HG03378 (cell line): ENCODE measurements around the gene SLCO2A1.

Source experiments
- ATAC-seq: cut with Tn5 transposase; IDR thresholded peaks from one replicate; pipeline ENCODE4 v1.9.1; 2021; ENCODE audit warnings: mild to moderate bottlenecking, moderate library complexity; ENCODE audit not compliant: unreplicated experiment

SLCO2A1 gene

DNA sequence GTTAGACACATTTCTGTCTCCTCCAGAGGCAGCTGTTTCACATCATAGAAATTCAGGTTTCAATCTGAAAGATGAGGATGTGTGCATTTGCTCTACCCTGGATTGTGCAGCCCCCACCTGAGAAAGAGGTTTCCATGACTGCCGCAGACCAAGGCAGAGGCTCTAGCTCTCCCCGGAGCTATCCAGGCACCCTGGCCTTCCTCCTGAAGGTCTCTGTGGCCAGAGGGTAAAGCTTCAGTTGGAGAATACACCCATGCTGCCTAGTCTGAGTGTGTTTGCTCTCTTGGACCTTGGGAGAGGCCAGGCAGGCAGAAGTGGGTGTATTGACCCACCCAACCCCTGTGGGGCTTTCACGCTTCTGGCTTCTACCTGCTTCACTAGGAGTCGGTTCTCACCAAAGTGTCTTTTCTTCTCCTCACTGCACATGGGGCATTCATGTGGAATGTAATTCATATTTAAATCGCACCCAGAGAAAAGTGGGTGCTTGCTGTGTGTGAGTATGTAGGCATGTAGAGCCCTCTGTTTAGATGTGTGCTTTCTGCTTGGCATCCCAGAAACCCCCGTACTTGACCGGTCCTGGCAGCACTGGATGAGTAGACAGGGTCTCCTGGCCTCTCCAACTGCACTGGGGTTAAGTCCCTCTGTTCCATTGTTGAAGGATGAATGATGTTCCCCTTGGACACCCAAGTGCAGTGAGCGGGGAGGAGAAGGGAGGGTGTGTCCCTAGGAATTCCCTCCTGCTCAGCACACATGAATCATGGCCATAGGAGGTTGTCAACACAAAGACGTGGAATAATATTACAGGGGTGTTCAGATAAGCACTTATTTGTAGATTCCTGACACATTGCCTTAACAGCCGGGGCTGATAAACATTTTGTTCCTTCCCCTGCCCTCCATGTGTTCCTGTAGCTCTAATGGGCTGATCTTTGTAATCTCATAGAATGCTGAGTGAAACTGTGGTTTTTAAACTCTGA lies 113.8 kb downstream of the SLCO2A1 start:
- ATAC-seq = no peak

DNA sequence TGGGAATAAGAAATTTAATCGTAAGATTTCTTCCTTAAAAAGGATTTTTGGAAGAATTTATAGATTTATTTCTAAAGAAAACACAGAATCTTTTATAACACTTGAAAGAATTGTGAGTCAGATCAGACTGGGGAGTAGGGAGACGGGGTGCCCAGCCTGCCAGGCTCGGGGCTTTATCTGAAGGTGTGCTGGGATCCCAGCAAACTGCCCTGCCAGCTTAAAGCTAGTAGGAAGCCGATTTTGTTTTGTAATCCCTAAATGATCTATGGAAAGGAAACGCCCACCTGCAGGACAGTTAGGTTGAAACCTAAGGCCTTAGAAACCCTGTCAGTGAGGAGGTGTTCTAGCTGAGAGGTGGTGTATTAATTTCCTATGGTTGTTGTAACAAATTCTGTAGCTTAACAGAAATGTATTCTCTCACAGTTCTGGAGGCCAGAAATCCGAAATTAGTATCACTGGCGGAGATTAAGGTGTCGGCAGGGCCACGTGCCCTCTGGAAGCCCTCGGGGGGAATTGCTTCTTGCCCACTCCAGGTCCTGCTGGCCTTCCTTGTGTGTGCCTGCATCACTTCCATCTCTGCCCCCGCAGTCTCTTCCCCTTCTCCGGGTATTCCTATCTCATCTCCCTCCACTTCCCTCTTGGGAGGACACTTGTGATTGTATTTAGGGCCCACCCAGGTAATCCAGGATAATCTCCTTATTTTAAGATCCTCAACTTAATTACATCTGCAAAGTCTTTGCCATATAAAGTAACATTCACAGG lies 114.7 kb downstream of the SLCO2A1 start:
- ATAC-seq = no peak

DNA sequence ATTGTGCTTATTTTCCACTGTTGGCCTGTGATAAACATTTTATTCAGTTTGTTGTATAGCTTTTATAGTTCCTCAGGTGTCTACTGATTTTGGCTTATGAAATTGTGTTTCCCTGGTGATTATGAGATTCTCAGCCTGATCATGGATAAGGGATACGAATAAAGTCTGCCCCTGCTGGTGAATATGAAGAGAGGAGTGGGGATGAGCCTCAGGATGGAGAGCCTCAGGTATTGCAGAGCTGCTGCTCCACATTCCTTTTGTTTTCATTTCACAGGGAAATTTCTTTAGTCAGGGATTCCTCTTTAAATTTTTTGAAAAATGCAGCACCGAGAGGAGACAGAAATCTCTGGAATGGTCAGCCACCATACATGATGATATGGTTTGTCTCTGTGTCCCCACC lies 119.3 kb downstream of the SLCO2A1 start:
- no peak for ATAC-seq

DNA sequence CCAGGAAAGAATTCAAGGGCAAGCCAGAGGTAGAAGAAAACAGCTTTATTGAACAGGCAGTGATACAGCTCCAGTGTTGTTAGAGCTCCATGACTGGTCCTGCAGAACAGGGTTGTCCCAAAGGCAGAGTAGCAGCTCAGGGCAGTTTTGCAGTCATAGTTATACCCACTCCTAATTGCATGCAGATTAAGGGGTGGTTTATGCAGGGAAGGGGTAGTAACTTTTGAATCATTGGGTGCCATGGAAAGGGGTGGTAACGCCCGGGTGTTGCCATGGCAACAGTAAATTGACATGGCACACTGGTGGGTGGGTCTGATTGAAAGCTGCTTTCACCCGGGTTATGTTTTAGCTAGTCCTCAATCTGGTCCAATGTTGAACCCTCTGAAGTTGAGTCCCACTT lies 124.3 kb downstream of the SLCO2A1 start:
- ATAC-seq = no peak

DNA sequence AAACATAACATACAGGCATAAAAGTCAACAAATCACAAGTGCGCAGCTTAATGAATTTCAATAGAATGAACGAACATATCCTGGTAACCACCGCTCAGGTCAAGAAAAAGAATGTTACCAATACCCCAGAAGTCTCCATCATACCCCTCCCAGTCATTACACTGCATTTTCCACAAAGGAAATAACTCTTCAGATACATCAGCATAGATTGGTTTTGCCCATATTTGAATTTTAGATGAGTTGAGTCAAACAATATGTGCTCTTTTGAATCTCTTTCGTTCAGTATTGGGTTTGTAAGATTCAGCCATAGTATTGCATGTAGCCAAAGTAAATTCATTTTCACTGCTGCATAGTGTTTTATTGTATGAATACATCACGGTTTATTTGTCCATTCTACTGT lies 127.9 kb downstream of the SLCO2A1 start:
- ATAC-seq = no peak

DNA sequence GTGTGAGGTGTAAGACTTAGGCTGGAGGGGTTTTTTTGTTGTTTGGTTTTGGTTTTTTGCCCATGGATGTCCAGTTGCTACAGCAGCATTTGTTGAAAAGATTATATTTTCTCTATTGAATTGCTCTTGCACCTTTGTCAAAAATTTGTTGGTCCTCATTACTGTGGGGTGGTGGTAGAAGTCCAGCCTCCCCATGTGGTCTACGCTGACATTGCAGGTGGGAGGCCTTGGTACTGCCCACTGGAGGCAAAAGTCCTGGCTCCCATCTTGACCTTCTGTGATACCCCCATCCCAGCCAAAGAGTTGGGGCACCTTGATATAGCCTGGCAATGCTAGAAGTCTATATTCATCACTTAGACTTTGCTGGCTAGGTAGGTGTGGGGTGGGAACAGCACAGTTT lies 128.6 kb downstream of the SLCO2A1 start:
- no peak for ATAC-seq

DNA sequence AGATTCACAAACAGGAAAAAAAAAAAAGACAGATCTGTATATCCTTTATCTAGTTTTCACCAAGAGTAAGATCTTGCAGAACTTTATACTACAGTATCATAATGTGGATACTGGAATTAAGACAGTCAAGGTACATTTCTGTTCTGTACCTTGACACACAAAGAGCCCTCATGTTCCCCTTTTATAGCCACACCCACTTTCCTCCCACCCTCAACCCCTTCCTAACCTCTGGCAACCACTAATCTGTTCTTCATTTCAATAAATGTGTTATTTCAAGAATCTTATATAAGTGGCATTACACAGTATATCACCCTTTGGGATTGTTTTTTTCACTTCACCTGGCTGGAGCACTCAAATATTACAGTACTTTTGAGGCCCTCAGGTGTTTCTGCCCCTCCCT lies 130.4 kb downstream of the SLCO2A1 start:
- no peak for ATAC-seq

DNA sequence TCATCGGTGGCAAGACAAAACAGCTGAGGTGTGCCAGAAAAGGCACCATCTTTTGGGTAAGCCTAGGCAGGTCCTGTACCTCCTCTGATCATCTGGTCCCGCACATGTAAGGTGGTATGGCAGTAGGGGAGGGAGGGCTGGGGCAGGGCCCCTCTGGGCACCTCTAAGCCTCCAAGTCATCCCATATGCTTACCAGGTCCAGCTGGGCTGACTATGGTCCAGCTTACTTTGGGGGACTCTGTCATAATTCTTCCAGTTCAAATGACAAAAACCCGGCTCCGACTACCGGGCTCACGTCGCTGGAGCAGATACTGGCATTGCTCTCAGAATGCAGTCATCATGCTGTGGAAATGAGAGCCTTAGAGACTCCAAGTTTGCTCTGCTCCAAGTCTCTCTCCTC lies 132.2 kb downstream of the SLCO2A1 start:
- no peak for ATAC-seq

DNA sequence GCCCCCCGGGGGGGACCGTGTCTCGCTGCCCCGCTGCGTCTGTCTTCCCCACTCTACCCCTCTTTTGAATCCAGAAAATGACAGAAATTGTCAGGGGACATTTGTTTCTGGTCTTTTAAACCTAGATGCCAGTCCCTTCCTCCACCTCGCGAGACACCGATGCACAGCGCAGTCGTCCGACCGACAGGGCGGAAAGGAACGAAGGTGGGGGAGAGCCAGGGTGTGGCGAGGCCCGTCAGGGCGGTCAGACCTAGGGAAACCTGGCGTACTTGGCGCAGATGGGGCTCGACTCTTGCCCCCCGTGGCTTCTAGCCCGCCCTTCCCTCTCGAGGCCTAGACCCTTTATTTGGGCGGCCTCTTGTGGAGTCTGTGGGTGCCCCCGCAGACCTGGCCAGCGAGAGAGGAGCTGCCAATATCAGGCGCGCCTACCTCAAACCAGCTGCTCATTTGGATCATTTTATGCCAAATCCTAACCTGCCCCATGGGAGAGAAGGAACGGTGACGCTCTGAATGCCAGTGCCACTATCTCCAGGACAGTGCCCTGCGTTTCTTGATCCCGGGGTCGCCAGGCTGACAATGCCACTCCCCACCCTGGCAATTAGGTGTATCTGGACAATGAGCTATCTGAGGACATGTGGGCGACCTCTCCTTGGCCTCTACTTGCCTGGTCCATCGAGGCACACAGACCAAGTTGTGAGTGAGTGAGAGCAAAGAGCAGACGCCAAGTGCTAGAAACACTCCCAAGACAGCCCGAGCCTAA lies 133.5 kb downstream of the SLCO2A1 start:
- ATAC-seq = no peak

DNA sequence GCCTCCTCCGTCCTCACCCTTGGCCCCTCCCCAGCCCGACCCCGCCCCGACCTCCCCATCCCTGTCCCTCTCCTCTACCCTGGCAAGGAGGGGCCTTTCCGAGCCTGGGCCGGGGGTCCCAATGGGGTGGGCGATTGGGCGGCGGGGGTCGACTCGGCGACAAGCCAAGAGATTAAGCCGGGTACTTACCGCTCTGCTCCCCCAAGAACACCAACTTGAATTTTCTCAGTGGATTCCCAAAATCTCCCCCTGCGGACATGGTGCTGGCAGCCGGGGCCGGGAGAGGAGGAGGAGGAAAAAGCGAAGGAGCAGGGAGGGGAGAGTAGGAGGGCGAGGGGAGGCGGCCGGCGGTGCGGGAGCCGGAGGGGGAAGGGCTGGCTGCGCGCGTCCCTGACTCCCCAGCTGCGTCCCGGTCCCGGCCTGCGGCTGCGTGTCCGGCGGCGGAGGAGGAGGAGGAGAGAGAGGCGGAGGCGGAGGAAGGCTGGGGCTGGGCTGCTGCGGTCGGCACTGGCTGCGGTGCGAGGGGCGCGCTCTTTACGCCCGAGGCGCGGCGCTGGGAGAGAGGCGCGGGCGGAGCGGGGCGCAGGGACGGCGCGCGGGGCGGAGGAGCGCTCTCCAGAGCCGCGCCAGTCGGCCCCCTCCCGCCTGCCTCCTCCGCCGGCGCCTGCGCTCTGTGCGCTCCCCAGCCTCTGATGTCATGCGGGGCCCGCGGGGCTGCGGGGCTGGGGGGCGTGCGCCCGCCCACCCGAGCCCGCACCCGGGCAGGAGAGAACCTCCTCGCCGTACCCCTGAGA lies 134.3 kb downstream of the SLCO2A1 start, which contains the start of gene RAB6B:
Gene RAB6B (minus strand): TSS at position 675 of the 794 bp plus-strand sequence. CDS start 416 bp downstream, at position 259.
- ATAC-seq = no peak

DNA sequence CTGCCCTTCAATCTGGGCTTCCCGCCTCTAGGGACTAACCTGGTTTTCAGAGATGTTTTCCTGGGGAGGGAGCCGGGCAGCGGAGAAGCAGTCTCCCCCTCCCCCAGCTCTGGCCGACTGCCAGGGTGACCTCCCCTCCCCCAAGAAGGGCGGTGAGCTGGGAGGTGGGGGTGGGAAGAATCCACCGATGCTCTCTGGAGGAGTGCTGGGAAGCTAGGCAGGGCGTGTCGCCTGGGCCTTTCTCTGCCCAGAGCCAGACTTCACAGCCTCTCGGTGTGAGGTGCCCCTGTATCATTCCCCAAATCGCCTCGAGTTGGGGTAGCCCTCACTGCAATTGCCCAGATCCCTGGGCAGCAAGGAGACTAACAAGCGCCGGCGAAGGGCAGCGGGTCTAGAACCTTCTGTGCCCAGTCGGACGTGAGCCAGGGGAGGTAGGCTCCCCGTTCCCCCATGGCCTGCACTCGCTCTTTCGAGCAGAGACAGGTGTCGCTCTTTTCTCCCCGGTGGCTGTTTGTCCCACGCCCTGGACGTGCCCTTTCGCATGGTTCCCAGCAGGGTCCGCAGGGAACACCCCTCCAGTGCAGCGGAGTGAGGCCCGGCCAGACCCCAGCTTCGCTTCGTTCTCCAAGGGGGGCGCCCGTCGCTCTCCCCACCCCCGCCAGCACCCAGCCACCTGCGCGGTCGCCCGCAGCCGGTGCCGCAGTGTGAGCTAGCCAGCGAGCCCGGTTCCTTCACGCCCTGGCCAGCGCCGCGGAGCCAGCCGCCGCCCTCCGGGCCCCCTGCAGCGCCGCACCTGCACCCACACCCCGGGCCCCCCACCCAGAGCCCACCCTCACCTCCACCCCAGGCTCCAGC lies 135.1 kb downstream of the SLCO2A1 start:
- ATAC-seq = no peak

DNA sequence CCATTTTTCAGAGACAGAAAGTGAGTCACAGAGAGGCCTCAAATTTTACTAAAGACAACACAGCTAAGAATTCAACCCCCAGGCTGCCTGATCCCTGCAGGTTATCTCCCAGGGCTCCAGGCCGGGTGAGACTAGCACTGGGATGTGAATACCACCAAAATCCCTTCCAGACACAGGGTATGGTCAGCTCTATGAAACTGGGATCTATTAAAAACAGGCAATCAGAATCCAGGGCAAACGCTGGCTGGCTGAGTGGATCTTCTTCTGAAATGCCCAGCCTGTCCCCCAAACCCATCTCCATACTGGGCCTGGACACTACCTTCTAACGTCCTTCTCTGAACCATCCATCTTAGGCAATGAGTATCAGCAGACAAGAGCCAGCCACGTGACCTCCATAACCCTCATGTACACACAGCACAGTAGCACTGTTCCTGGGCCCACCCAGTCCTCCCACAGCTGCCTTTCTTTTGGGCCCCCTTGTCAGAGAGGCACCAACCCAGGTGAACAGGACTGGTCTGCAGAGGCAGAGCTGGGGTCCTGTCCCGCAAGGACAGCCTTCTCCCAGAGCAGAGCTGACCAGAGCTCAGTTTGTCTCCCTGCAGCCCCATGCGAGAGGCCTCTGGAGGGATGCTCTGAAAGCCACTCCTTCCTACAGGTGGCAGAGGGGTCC lies 135.9 kb downstream of the SLCO2A1 start:
- ATAC-seq = no peak

DNA sequence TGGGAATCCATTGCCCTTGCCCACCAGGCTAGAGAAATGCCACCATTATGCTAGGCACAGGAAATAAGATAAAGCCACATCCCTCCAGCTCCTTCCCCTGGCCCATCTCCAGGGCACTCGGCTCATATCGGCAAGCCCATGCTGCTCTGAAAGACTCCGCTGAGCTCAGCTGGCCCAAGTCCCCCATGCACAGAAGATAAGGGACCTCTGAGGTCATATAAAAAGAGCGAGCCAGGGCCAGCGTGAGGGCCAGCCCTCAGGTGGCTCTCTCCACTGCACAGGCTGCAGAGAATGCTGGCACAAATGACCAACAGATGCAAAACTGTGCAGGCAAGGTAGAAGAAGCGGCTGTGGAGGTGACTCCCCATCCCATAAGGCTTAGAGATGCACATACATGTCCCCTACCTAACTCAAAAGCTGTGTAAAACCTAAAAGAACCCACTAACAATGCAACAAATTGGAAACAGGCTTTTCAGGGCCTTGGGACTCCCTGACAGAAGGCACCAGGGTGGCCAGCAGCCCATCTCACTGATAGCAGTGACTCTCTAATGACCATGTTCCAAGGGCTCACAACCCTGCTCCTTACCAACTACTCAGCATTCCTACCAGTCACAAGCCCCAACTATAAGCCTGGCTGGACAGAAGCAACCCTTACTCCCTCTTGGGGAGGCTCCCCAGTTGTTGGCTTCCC lies 137.0 kb downstream of the SLCO2A1 start:
- ATAC-seq = no peak

DNA sequence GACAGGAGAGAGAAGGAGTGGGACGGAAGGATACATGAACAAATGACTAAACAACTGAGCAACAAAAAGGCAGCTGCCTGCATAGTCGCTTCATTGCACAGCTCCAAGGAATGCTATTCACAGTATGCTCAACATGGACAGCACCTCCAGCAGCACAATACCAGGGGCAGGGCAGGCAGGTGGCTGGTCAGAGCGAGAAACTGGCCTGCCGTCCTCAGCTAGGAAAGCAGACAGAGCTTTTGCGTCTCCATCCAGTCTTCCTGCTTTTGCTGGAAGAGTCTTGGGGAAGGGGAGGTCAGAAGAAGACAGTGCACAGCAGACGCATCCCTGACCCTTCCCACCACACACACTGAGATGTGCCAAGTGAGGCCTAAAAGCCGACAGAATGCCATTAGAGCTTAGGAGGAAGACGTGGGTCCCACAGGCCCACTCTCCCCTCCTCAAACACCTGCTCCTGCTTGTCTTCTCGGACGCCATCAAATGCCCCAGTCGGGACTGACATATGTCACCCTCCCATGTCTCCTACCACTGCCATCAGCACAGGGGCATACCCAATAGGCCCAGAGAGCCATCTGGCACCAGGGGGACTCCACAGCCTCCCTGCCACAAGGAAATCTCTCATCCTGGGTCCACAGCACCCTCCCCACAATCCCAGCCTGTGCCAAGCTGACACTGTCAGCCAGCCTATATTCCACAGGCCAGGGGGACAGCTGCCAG lies 137.9 kb downstream of the SLCO2A1 start:
- no peak for ATAC-seq

DNA sequence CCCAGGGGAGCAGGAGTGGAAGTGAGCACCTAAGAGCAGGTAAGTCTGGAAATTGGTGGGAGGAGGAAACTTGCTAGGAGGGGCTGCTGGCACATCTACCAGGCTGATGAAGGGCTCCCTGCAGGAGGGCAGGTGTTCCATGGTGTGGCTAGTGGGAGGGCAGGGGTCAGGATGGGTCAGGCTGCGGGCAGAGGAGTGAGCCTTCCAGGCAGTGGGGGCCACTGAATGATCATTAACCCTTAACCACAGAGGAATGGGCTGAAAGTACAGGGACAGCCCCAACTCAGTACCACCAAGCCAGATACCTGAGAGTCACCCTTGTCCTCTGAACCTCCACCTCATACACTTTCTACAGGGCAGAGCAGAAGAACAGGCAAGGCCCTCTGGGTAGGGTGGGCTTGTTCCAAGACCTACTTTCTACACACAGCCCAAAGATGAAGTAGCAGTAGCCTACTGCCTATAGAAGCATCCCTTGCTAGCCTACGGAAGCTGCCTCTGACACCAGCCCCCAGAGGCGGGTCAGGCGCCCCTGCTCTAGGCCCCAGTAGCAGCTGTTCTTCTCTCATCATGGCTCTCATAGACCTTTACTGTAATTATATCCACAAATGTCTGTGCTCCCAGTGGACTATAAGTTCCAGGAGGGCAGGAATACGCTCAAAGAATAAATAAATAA lies 138.6 kb downstream of the SLCO2A1 start:
- no peak for ATAC-seq

DNA sequence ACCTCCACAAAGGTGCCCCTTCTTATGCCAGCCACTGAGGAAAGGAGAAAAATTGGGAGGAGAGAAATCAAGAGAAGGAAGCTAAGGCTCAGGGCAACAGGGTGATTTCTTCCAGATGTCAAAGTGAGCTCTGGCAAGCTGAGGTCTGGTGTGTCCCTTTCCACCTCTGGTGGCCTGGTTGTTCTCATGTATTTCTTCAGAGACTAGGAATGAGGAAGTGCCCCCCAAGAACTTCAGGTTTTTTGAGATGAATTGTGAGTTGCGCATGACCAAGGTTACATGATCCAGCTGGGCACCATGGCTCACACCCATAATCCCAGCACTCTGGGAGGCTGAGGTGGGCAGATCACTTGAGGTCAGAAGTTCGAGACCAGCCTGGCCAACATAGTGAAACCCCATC lies 139.7 kb downstream of the SLCO2A1 start:
- ATAC-seq = no peak

DNA sequence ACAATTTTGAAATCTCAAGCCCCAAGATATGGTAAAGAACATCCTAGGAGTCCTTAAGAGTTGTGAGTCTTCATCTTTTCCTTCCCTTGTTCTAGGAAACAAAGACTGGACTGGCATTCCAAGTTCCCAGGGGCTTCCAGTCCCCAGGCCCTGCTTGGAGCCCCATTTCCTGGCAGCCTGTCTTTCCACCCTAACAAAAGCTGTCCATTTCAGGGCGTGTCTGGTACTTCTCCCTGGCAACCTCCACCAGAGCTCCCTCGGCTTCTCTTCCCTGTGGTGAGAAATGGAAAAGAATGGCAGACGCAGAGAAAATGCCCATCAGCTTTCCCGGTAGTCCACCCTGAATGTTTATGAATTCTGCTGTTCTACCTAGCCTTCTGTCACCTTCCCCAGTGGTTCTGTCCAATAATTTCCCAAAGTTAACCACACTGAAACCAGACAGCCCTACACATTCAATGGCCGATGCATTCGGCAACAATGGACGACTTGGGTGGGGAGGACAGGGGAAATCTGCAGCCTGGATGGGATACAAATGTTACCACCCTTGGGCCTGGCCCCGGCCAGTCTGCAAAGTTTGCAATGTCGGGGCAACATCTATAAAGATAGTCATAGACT lies 140.9 kb downstream of the SLCO2A1 start:
- no peak for ATAC-seq
